Large intestine (tissue), 3 donors: ENCODE data around the gene EEF2KMT. TPM values are rescaled to one million over a fixed set of nuclear protein-coding genes. Genes with fewer than 3 reads are reported as not detected.
A peak's percentile ranks its signal among the peaks of the same experiment; 100 is the strongest.
"Not testable (repeated sequence)": the region's sequence is repeated elsewhere in the genome, so short reads cannot be mapped to it uniquely, and the experiment has no call there.

Experiments used
- DNase-seq, 2 donors: peaks; one replicate each; pipeline versions ENCODE4 v3.0.0 to v3.0.0-alpha.2; 2013
- H3K27ac ChIP-seq: one replicate; pipeline ENCODE4 v1.5.1; 2013; ENCODE audit warnings: low read length
- H3K27me3 ChIP-seq: 2 replicates; pipeline ENCODE4 v1.6.1; 2013; ENCODE audit warnings: low read length; ENCODE audit not compliant: control insufficient read depth, insufficient read depth
- H3K36me3 ChIP-seq: 2 replicates; pipeline ENCODE4 v1.6.1; 2013; ENCODE audit warnings: low read length; ENCODE audit not compliant: control insufficient read depth, insufficient read depth
- H3K4me1 ChIP-seq: one replicate; pipeline ENCODE4 v1.6.1; 2013; ENCODE audit warnings: low read length; ENCODE audit not compliant: control insufficient read depth, insufficient read depth
- H3K4me3 ChIP-seq: one replicate; pipeline ENCODE4 v1.5.1; 2013; ENCODE audit warnings: low read length
- H3K9me3 ChIP-seq: one replicate; pipeline ENCODE4 v1.6.1; 2013; ENCODE audit warnings: mild to moderate bottlenecking, low read depth, low read length, moderate library complexity; ENCODE audit not compliant: control insufficient read depth
- WGBS: methylation state at CpG from one replicate; pipeline ENCODE4 v1.1.5; 2013; ENCODE audit warnings: low lambda C conversion rate; ENCODE audit not compliant: insufficient coverage; 5-methylcytosine and 5-hydroxymethylcytosine counted together
- polyA plus RNA-seq: library from polyadenylated mRNA; unstranded; fragments of 120-200 nt; gene quantifications from one replicate; pipeline ENCODE4 v1.2.1, GENCODE V29; 2013

The EEF2KMT gene
- polyA plus RNA-seq, 1 donor = 9.4 TPM

DNA sequence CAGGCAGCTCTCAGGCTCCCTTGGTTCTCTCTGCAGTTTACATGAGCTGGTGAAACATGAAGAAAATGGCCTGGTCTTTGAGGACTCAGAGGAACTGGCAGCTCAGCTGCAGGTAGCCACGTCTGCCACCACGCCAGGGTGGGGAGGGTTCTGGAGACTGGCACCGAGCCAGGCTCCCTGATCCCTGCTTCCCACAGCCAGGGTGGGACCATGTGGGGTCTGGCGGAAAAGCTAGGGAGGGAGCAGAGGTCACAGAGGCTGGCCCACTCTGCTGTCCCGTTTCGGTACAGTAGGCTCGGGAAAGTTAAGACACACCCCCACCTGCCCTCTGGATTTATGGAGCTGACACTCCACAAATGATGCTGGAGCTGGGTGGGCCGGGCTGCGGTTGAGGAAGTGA lies 13.9 kb downstream of the EEF2KMT start:
- H3K36me3 ChIP-seq = peaks cover 26% of the 10 kb centered on the region
- H3K4me1 ChIP-seq, H3K9me3 ChIP-seq, H3K4me3 ChIP-seq, H3K27me3 ChIP-seq, DNase-seq, H3K27ac ChIP-seq: not testable (repeated sequence)
- WGBS = no CpG with 5 or more reads among the region's 9 CpGs

DNA sequence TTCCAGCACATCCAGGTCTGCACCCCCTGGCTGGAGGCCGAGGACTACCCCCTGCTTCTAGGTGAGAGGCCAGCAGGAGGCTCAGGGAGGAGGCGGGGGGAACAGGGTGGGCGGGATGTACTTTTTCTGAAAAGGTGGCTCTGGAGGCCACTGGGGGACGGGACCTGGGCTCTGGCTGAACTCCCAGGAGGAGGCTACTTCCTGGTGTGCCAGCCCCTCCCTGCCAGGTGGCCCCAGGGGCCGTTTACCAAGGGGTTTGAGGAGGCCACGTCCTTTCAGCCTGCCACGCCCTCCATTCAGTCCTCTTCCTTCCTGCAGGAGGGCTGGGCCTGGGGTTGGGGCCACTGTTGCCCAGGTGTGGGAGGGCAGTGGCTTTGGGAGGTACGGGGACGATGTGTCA lies 16.6 kb downstream of the EEF2KMT start:
- not testable (repeated sequence) for H3K27ac ChIP-seq, H3K27me3 ChIP-seq, H3K9me3 ChIP-seq, H3K4me3 ChIP-seq, H3K4me1 ChIP-seq, DNase-seq
- no CpG with 5 or more reads among the region's 9 CpGs for WGBS
- H3K36me3 ChIP-seq = peaks cover 35% of the 10 kb centered on the region

DNA sequence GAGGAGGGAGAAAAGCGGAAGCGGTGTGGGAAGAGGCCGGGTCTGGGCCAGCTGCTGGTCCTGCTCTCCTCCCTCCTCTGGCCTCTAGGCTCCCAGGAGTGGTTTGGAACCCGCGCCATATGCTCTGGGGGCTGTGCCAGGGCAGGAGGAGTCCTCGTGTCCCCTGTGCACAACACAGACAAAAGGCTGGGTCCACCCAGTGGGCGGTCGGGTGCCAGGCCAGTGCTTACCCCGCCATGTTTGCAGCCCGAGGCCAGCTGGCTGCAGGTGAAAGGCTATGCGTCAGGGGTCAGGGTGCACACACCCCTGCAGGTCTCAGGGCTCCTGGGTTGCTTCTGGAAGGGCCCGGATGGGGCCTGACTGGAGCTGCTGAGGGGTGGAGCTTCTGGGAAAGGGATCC lies 17.1 kb downstream of the EEF2KMT start:
- not testable (repeated sequence) for H3K27me3 ChIP-seq, DNase-seq, H3K4me1 ChIP-seq, H3K9me3 ChIP-seq, H3K4me3 ChIP-seq, H3K27ac ChIP-seq
- H3K36me3 ChIP-seq = peaks cover 37% of the 10 kb centered on the region
- WGBS = no CpG with 5 or more reads among the region's 12 CpGs

DNA sequence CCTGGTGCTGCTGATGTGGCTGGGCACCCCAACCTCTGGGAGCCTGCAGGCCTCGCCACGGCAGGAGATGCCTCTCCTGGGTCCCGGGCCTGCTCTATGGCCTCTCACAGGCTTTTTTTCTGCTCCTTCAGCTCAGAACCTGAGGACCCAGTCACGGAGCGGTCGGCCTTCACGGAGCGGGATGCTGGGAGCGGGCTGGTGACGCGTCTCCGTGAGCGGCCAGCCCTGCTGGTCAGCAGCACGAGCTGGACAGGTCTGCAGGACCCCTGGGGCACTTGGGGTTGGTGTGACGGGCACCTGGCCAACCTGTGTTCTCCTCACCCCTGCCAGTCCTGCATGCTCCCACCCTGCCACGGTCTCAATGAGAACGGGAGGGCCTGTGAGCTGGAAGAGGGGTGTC lies 19.0 kb downstream of the EEF2KMT start:
- no CpG with 5 or more reads among the region's 17 CpGs for WGBS
- Histone ChIP-seq H3K9me3 (no peaks in the 10 kb centered on the region), H3K27me3 (no peaks in the 10 kb centered on the region), H3K4me1 (no peaks in the 10 kb centered on the region), H3K4me3 (no peak overlapping the region), H3K36me3 (peaks cover 41% of the 10 kb centered on the region), H3K27ac (no peak overlapping the region)
- no peak for DNase-seq

DNA sequence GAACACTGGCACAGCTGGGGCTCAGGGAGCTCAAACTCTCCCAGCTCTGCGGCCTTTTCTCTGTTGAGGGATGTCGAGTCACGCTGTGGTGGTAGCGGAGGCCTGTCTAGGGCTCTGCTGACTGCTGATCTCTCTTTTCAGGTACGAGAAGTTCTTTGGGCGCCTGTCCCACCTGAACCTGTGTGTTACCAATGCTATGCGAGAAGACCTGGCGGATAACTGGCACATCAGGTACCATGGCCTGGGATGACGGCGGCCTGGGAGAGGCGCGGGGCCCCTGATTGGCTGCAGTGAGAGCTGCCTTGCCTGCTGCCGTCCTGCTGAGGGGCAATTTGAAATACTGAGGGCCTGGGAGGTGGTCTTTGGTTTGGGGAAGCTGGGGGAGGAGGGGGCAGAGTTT lies 20.3 kb downstream of the EEF2KMT start:
- Histone ChIP-seq H3K9me3 (no peaks in the 10 kb centered on the region), H3K27ac (no peak overlapping the region), H3K4me1 (peaks cover 7% of the 10 kb centered on the region), H3K27me3 (no peaks in the 10 kb centered on the region), H3K36me3 (peaks cover 35% of the 10 kb centered on the region), H3K4me3 (no peak overlapping the region)
- WGBS = no CpG with 5 or more reads among the region's 13 CpGs
- no peak for DNase-seq

DNA sequence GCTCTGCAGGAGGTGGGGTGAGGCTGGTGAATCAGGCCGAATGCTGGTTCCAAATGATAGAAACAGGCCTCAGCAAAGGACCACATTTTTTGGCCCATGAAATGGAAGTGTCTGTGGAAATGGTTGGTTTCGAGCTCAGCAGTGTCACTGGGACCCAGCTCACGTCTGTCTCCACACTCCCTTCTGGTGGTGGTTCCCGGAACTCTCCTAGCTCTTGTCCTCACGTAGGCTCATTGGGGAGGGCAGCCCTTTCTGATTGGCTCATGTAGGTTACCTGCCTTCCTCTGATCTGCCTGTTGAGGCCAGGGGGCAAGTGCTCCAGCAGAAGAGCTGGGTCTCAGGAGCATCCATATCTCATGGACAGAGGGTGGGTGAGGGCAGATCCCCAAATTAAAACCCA lies 22.0 kb downstream of the EEF2KMT start:
- WGBS = no CpG with 5 or more reads among the region's 5 CpGs
- Histone ChIP-seq H3K9me3 (no peaks in the 10 kb centered on the region), H3K36me3 (peaks cover 35% of the 10 kb centered on the region), H3K27ac (no peak overlapping the region), H3K4me3 (no peak overlapping the region), H3K4me1 (peaks cover 13% of the 10 kb centered on the region), H3K27me3 (no peaks in the 10 kb centered on the region)
- DNase-seq = no peak

DNA sequence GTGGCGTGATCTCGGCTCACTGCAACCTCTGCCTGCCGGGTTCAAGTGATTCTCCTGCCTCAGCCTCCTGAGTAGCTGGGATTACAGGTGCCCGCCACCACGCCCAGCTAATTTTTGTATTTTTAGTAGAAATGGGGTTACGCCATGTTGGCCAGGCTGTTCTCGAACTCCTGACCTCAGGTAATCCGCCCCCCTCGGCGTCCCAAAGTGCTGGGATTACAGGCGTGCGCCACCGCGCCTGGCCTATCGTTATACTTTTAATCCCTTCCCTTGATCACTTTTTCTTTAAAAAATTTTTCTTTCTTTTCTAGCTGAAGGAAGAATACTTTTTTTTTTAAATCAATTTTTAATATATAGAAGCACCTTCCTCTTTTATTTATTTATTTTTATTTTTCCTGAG lies 23.8 kb downstream of the EEF2KMT start:
- Histone ChIP-seq H3K36me3 (peaks cover 33% of the 10 kb centered on the region), H3K4me1 (peaks cover 13% of the 10 kb centered on the region)
- WGBS = 93% methylated on average over 9 of the region's 15 CpGs
- not testable (repeated sequence) for H3K27ac ChIP-seq, DNase-seq, H3K27me3 ChIP-seq, H3K9me3 ChIP-seq, H3K4me3 ChIP-seq

DNA sequence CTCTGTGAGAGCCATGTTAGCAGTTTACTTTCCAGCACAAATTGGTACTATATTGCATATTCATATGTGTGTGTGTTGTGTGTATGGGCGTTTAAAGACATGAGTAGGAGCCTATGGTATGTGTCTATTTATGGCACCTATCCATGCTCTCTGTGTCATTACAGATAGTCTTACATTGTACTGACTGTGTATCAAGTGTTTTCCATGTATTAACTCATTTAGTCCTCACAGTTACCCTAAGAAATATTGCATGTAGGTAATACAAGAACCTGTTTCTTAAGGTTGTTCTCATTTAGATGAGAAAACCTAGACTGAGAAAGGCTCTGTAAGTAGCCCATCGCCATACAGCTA lies 24.3 kb downstream of the EEF2KMT start:
- Histone ChIP-seq H3K27me3 (no peaks in the 10 kb centered on the region), H3K4me3 (no peak overlapping the region), H3K9me3 (no peaks in the 10 kb centered on the region), H3K4me1 (peaks cover 13% of the 10 kb centered on the region), H3K27ac (no peak overlapping the region), H3K36me3 (peaks cover 29% of the 10 kb centered on the region)
- no CpG with 5 or more reads among the region's 2 CpGs for WGBS
- DNase-seq = no peak

DNA sequence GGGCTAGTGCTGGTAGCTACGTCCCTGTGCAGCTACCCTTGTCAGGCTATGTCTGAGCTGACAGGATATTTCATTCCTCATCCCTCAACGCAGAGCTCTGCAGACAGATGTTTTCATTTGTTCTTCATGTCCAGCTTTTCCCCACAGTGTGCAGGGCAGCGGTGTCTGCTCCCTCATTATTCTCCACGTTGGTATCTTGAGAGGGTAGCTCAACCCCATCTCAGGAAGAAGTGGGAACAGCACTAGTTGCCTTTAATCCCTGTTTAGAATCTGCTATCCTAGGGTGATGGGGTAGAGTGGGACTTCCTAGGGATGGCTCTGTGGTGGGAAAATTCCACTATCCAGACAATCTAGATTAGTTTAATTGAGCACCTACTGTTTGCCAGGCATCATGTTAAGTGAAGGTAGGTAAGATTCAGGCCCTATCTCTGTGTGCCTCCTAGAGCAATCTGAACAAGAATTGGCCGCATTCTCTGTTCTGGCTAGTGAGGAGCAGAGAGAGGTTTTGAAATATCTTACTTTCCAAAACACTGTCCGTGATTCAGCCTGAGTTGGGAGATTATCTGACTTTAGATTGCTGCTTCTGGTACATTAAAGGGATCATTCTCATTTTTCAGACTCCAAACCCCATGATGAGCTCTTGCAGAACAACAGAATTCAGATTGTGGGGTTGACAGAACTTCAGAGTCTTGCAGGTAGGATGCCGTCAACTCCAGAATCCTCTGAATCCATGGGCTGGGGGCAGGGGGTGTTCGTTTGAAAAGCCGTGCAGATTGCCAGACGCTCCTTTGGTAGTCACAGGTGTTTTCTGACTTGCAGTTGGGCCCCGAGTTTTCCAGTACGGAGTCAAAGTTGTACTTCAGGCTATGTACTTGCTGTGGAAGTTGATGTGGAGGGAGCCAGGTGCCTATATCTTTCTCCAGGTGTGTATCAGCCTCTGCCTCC lies 25.0 kb downstream of the EEF2KMT start:
- no peak for DNase-seq
- Histone ChIP-seq H3K9me3 (no peaks in the 10 kb centered on the region), H3K4me1 (peaks cover 13% of the 10 kb centered on the region), H3K4me3 (peak overlapping the region; percentile 80), H3K27me3 (no peaks in the 10 kb centered on the region), H3K27ac (peak overlapping the region; percentile 75), H3K36me3 (peaks cover 27% of the 10 kb centered on the region)
- WGBS = no CpG with 5 or more reads among the region's 12 CpGs

DNA sequence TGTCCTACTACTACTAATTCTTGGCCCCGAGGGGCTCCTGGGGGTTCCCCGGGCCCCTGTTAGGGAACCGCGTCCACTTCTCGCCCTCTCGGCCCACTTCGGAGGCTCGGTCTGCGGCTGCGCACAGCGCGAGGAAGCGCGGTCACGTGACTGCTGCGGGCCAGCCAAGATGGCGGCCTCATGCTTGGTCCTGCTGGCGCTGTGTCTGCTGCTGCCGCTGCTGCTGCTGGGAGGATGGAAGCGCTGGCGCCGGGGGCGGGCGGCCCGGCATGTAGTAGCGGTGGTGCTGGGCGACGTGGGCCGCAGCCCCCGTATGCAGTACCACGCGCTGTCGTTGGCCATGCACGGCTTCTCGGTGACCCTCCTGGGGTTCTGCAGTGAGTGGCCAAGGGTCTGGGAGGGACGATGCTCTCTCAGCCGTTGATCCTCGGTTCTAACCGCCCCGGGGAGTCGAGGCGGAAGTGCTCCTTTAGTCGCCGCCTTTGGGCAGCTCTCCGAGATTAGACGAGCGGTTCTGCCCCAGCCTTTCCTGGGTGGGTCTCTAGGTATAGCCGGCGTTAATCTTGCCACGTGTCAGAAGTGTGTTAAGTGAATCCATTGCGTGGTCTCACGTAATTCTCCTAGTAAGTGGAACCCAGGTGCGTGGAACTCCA lies 25.8 kb downstream of the EEF2KMT start, which contains the start of gene ALG1:
TSS of gene ALG1 (plus strand) at position 163 of the 653 bp plus-strand sequence. CDS start at position 170, 7 bp downstream.
- peak within 1 kb of the TSS; percentile 75 for H3K27ac ChIP-seq
- WGBS = no CpG with 5 or more reads among the region's 53 CpGs
- DNase-seq = peak; percentile 87 to 88
- peak within 1 kb of the TSS; percentile 80 for H3K4me3 ChIP-seq
- H3K9me3 ChIP-seq = no peaks in the 10 kb centered on the region
- peaks cover 13% of the 10 kb centered on the region for H3K4me1 ChIP-seq
- no peaks in the 10 kb centered on the region for H3K27me3 ChIP-seq
- H3K36me3 ChIP-seq = peaks cover 22% of the 10 kb centered on the region
